Chondrocyte (in vitro differentiated cells): ENCODE data around the gene GPC3. TPM values are rescaled to one million over a fixed set of nuclear protein-coding genes. Genes with fewer than 3 reads are reported as not detected.

ENCODE experiments used
- DNase-seq: peaks from one replicate; pipeline ENCODE4 v3.0.0; 2021; ENCODE audit warnings: mixed read lengths, low spot score
- H3K27ac Mint-ChIP-seq: one replicate; pipeline ENCODE4 v1.8.0; 2021; ENCODE audit warnings: mild to moderate bottlenecking, moderate library complexity, mixed read lengths; ENCODE audit not compliant: unreplicated experiment
- H3K27me3 Mint-ChIP-seq: 2 replicates; pipeline ENCODE4 v1.8.0; 2021; ENCODE audit warnings: low read depth, mixed read lengths
- H3K36me3 Mint-ChIP-seq: 2 replicates; pipeline ENCODE4 v1.8.0; 2021; ENCODE audit warnings: low read depth, mixed read lengths
- H3K4me1 Mint-ChIP-seq: 2 replicates; pipeline ENCODE4 v1.8.0; 2021; ENCODE audit warnings: low read depth, mild to moderate bottlenecking, mixed read lengths
- H3K4me3 Mint-ChIP-seq: one replicate; pipeline ENCODE4 v1.8.0; 2021; ENCODE audit warnings: mild to moderate bottlenecking, moderate library complexity, mixed read lengths; ENCODE audit not compliant: unreplicated experiment
- H3K9me3 Mint-ChIP-seq: 2 replicates; pipeline ENCODE4 v1.8.0; 2021; ENCODE audit warnings: low read depth, mixed read lengths
- CTCF ChIP-seq: fragments of 200-600 bp; sonication (generic); IDR thresholded peaks from 2 replicates; pipeline ENCODE4 v1.5.0; 2021; ENCODE audit warnings: antibody characterized with exemption, mild to moderate bottlenecking, moderate library complexity
- total RNA-seq: library from RNA; stranded (reverse); gene quantifications from 3 replicates; pipeline ENCODE4 v1.2.1, GENCODE V29; 2021

GPC3 gene
- total RNA-seq, 1 donor from 2014 or later, result 1.9 TPM

GRCh38 chrX:133681897-133682296 lies 303.5 kb downstream of the GPC3 start:
- DNase-seq, result no peak
- Mint-ChIP-seq H3K4me3 (no peak overlapping the region), H3K27me3 (no peaks in the 10 kb centered on the region), H3K9me3 (no peaks in the 10 kb centered on the region), H3K36me3 (no peaks in the 10 kb centered on the region), H3K4me1 (no peaks in the 10 kb centered on the region), H3K27ac (no peak overlapping the region)
- TF ChIP-seq CTCF, result no peak

GRCh38 chrX:133681421-133681820 lies 304.0 kb downstream of the GPC3 start:
- Mint-ChIP-seq H3K36me3 (no peaks in the 10 kb centered on the region), H3K4me3 (no peak overlapping the region), H3K4me1 (no peaks in the 10 kb centered on the region), H3K27ac (no peak overlapping the region), H3K9me3 (no peaks in the 10 kb centered on the region), H3K27me3 (no peaks in the 10 kb centered on the region)
- TF ChIP-seq CTCF, result no peak
- no peak for DNase-seq

- Mint-ChIP-seq H3K27me3 (no peaks in the 10 kb centered on the region), H3K4me3 (no peak overlapping the region), H3K4me1 (peaks cover 11% of the 10 kb centered on the region), H3K27ac (no peak overlapping the region), H3K9me3 (no peaks in the 10 kb centered on the region), H3K36me3 (no peaks in the 10 kb centered on the region)
- no peak for TF ChIP-seq CTCF
- DNase-seq, result no peak
Measured at GRCh38 chrX:133677123-133678063, 308.0 kb downstream of the GPC3 start.

GRCh38 chrX:133676344-133677122 lies 308.9 kb downstream of the GPC3 start:
- no peaks in the 10 kb centered on the region for H3K36me3 Mint-ChIP-seq

More at GRCh38 chrX:133676344-133677122, 308.9 kb downstream of the GPC3 start:
- no peak for DNase-seq
- no peaks in the 10 kb centered on the region for H3K9me3 Mint-ChIP-seq
- no peak overlapping the region for H3K4me3 Mint-ChIP-seq
- H3K27ac Mint-ChIP-seq, result no peak overlapping the region
- H3K27me3 Mint-ChIP-seq, result no peaks in the 10 kb centered on the region
- TF ChIP-seq CTCF, result no peak
- peaks cover 11% of the 10 kb centered on the region for H3K4me1 Mint-ChIP-seq
